AG04450 (cell line): Measurements from ENCODE around the gene MC1R. TPM values are rescaled to one million over a fixed set of nuclear protein-coding genes. Genes with fewer than 3 reads are reported as not detected.

Experiments
- CTCF ChIA-PET: fragments of 300-600, 350-600 bp; formaldehyde crosslinking; extraction: SDS; loops from one replicate; lab custom pipeline; 2022; ENCODE audit warnings: antibody characterized with exemption, inconsistent platforms; lab: Charles Lee
- POLR2A ChIA-PET: fragments of 350-600 bp; formaldehyde crosslinking; extraction: SDS; loops from one replicate; lab custom pipeline; 2021; ENCODE audit warnings: antibody characterized with exemption, inconsistent platforms; lab: Yijun Ruan, JAX
- DNase-seq: peaks from one replicate; pipeline ENCODE4 v3.0.0-alpha.2; 2011; ENCODE audit warnings: low read depth, low spot score
- H3K27ac ChIP-seq: one replicate; pipeline ENCODE4 v1.5.1; 2012; ENCODE audit warnings: low read depth, low read length, control low read depth
- H3K27me3 ChIP-seq: one replicate; pipeline ENCODE4 v1.6.0; 2012; ENCODE audit warnings: low read length; ENCODE audit not compliant: control insufficient read depth, insufficient read depth
- H3K4me3 ChIP-seq: 2 replicates; pipeline ENCODE4 v1.5.1; 2011; ENCODE audit warnings: mild to moderate bottlenecking, low read depth, low read length, control low read depth
- H3K9me3 ChIP-seq: 2 replicates; pipeline ENCODE4 v1.5.1; 2012; ENCODE audit warnings: low read length; ENCODE audit not compliant: control insufficient read depth, insufficient read depth
- CTCF ChIP-seq: IDR thresholded peaks from 2 replicates; pipeline ENCODE4 v1.5.1; 2011; ENCODE audit warnings: low read depth, low read length, control low read depth, inconsistent platforms
- polyA plus RNA-seq: library from polyadenylated mRNA; depleted of rRNA; stranded (reverse); fragments of >200 nt; gene quantifications from 2 replicates; pipeline ENCODE4 v1.2.3, GENCODE V29; 2011

MC1R gene
- polyA plus RNA-seq, 1 experiment, result 3.9 TPM

GRCh38 chr16:89900885-89901284 is 17.8 kb upstream of the MC1R start:
- POLR2A ChIA-PET, result interaction anchor here (1.4 kb wide), 1 partner anchor 13 kb away, joined by 3 read pairs; no protein-coding TSS in a partner anchor
- Histone ChIP-seq H3K27me3 (no peaks in the 10 kb centered on the region), H3K9me3 (peaks cover 10% of the 10 kb centered on the region; the same call in 1 of the 2 replicates), H3K27ac (no peak overlapping the region), H3K4me3 (no peak overlapping the region)
- CTCF ChIA-PET, result no interaction called here
- TF ChIP-seq CTCF, result no peak
- no peak for DNase-seq

- Histone ChIP-seq H3K4me3 (no peak overlapping the region), H3K9me3 (peaks cover 27% of the 10 kb centered on the region), H3K27me3 (no peaks in the 10 kb centered on the region), H3K27ac (no peak overlapping the region)
- no peak for TF ChIP-seq CTCF
- CTCF ChIA-PET, result no interaction called here
- POLR2A ChIA-PET, result interaction anchor here (0.9 kb wide), 1 partner anchor 19 kb away, joined by 3 read pairs; no protein-coding TSS in a partner anchor
- DNase-seq, result no peak
These were observed 15.7 kb upstream of the MC1R start for GRCh38 chr16:89902980-89903379.

- POLR2A ChIA-PET, result no interaction called here
- CTCF ChIA-PET, result no interaction called here
- no peak overlapping the region for H3K27ac ChIP-seq
- no peak overlapping the region for H3K4me3 ChIP-seq
- H3K9me3 ChIP-seq, result peaks cover 27% of the 10 kb centered on the region
- no peak for TF ChIP-seq CTCF
- no peaks in the 10 kb centered on the region for H3K27me3 ChIP-seq
- no peak for DNase-seq
These were observed 14.7 kb upstream of the MC1R start for GRCh38 chr16:89903908-89904515.

- ChIA-PET CTCF (no interaction called here), POLR2A (no interaction called here)
- no peak overlapping the region for H3K27ac ChIP-seq
- H3K9me3 ChIP-seq, result peaks cover 27% of the 10 kb centered on the region
- no peak for TF ChIP-seq CTCF
- no peaks in the 10 kb centered on the region for H3K27me3 ChIP-seq
- DNase-seq, result no peak
- H3K4me3 ChIP-seq, result no peak overlapping the region
These were observed 13.8 kb upstream of the MC1R start for GRCh38 chr16:89904606-89905510.

- Histone ChIP-seq H3K27ac (no peak overlapping the region), H3K4me3 (no peak overlapping the region), H3K27me3 (no peaks in the 10 kb centered on the region), H3K9me3 (peaks cover 27% of the 10 kb centered on the region)
- ChIA-PET POLR2A (no interaction called here), CTCF (no interaction called here)
- TF ChIP-seq CTCF, result no peak
- no peak for DNase-seq
These were observed 13.0 kb upstream of the MC1R start for GRCh38 chr16:89905511-89906139.
